Measurements from ENCODE around the gene TAF1A. TPM values are rescaled to one million over a fixed set of nuclear protein-coding genes. Genes with fewer than 3 reads are reported as not detected.

The TAF1A gene
- total and polyA plus RNA-seq, 10 of the 15 experiments (the other 5 are each of a cell fraction or from before 2014, with no cell fraction given), result 7.7 to 17.9 (median 12.0) TPM

DNA sequence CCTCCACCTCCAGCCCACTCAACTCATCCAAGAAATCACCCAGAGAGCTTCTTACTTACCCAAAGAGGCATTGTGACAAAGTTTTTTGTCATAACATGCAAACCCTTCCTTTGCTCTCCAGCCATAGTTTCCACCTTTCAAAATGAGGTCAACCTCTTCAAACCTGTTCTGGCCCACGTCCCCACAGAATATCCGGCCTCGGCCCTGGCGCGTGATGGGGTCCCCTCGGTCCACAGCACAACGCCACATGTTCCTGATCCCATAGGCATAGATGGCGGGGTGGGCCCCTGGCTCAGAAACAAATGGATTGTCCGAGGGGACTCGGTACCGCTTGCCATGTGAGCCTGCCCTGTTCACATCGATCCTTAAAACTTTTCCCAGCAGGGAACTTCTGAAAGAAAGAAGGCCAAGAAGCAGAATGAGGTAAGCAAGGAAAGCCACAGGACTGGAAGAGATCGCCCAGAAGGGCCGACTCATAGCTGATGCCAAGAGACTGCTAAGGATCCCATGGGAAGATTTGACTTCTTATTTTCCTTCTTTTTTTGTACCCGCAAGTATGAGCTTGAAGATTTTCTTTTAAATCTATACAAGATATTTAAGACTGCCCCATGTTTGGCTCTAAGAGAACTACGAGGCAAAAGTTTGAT lies 49.7 kb downstream of the TAF1A start:
- ChIA-PET CTCF (interaction anchor here (1.3 kb wide), 1 partner anchor 94 kb away, joined by 4 read pairs; no protein-coding TSS in a partner anchor), POLR2A (no interaction called here), RAD21 (ENCODE audit: unreplicated experiment) (no interaction called here), SMC1A (ENCODE audit: uncharacterized antibody, unreplicated experiment) (interaction anchor here (0.9 kb wide), 1 partner anchor 11 kb away, joined by 3 read pairs; no protein-coding TSS in a partner anchor)
- no TSS peak for BruUV-seq (replicated peaks)
- WGBS (ENCODE audit: insufficient coverage, insufficient replicate concordance, low lambda C conversion rate, missing lambda C conversion rate), result 60% methylated on average over 16 of the region's 16 CpGs
- TF ChIP-seq HDAC6 (IDR thresholded peaks at IDR 0.05; ENCODE audit: unreplicated experiment) (no peak), EGR1 (IDR thresholded peaks at IDR 0.05; ENCODE audit: borderline replicate concordance in 1 of 2, low read depth in 2 of 2, low read length in 2 of 2) (no peak), CHD1 (IDR thresholded peaks at IDR 0.05; ENCODE audit: low read depth, low read length) (no peak), RCOR1 (conservative IDR thresholded peaks at IDR 0.05; ENCODE audit: low read depth, low read length) (no peak), TAF1 (IDR thresholded peaks at IDR 0.05; ENCODE audit: borderline replicate concordance, low read depth, low read length) (no peak), JUNB (IDR thresholded peaks at IDR 0.05) (no peak), RELA (IDR thresholded peaks at IDR 0.05; ENCODE audit: borderline replicate concordance, partially characterized antibody) (no peak), BMI1 (IDR thresholded peaks at IDR 0.05; ENCODE audit: borderline replicate concordance) (no peak), IKZF2 (IDR thresholded peaks at IDR 0.05) (no peak), ZSCAN29 (IDR thresholded peaks at IDR 0.05) (no peak)
- no peaks in the 10 kb centered on the region for H3K9me3 ChIP-seq (replicated peaks; ENCODE audit: control insufficient read depth, insufficient read depth, low read length)
- no peak overlapping the region for H3K27ac ChIP-seq (ENCODE audit: control insufficient read depth, insufficient read depth)
- ATAC-seq (no peak), FAIRE-seq (no peak), DNase-seq (ENCODE audit: low read depth, low spot score) (no peak)
- H3K4me3 ChIP-seq, result no peak overlapping the region
- no peaks in the 10 kb centered on the region for H3K36me3 ChIP-seq (ENCODE audit: control insufficient read depth in 2 of 2, insufficient read depth in 2 of 2, low read length in 1 of 2)
- in situ Hi-C loops (cut with MboI) (no loop called here), intact Hi-C loops (cut with micrococcal nuclease; ENCODE audit: unreplicated experiment) (no loop called here)
- no peak overlapping the region for H3K4me2 ChIP-seq (ENCODE audit: control insufficient read depth, insufficient read depth)
- no peaks in the 10 kb centered on the region for H3K27me3 ChIP-seq (replicated peaks in 1 of 2; ENCODE audit: control insufficient read depth in 2 of 2, insufficient read depth in 2 of 2, low read length in 1 of 2)
- H2AFZ ChIP-seq (ENCODE audit: control insufficient read depth, low read depth, low read length), result no peak overlapping the region
- no peak overlapping the region for H3K9ac ChIP-seq (ENCODE audit: control insufficient read depth, insufficient read depth, low read length)
- H4K20me1 ChIP-seq (ENCODE audit: control insufficient read depth, insufficient read depth), result no peaks in the 10 kb centered on the region
- H3K4me1 ChIP-seq (ENCODE audit: control insufficient read depth, insufficient read depth, low read length), result no peaks in the 10 kb centered on the region
- no peaks in the 10 kb centered on the region for H3K79me2 ChIP-seq (ENCODE audit: control insufficient read depth, insufficient read depth, low read length)

Data from GM12878 (cell line).